ES-I3 (cell line): ENCODE data around the gene AKT3.
"Not testable (repeated sequence)": the region's sequence is repeated elsewhere in the genome, so short reads cannot be mapped to it uniquely, and the experiment has no call there.

Experiments
- H3K36me3 ChIP-seq: 2 replicates; pipeline ENCODE4 v1.6.1; 2013; ENCODE audit warnings: mild to moderate bottlenecking, low read length, control low read depth, moderate library complexity; ENCODE audit not compliant: insufficient read depth
- H3K4me1 ChIP-seq: 2 replicates; pipeline ENCODE4 v1.6.1; 2013; ENCODE audit warnings: mild to moderate bottlenecking, control low read depth, low read length; ENCODE audit not compliant: insufficient read depth
- H3K9ac ChIP-seq: 2 replicates; pipeline ENCODE4 v1.6.1; 2013; ENCODE audit warnings: low read depth, mild to moderate bottlenecking, low read length, moderate library complexity
- H3K9me3 ChIP-seq: 2 replicates; pipeline ENCODE4 v1.6.1; 2013; ENCODE audit warnings: mild to moderate bottlenecking, low read length, moderate library complexity; ENCODE audit not compliant: control insufficient read depth, insufficient read depth

The AKT3 gene

GRCh38 chr1:243710467-243710866 is 139.6 kb downstream of the AKT3 start:
- Histone ChIP-seq H3K9ac (no peak overlapping the region), H3K9me3 (no peaks in the 10 kb centered on the region), H3K4me1 (peaks cover 9% of the 10 kb centered on the region; the same call in 1 of the 2 replicates), H3K36me3 (no peaks in the 10 kb centered on the region)

GRCh38 chr1:243708210-243708609 is 141.8 kb downstream of the AKT3 start:
- H3K9me3 ChIP-seq: no peaks in the 10 kb centered on the region
- H3K4me1 ChIP-seq: peaks cover 2% of the 10 kb centered on the region; the same call in 1 of the 2 replicates
- no peaks in the 10 kb centered on the region for H3K36me3 ChIP-seq

GRCh38 chr1:243706563-243706962 is 143.5 kb downstream of the AKT3 start:
- Histone ChIP-seq H3K9ac (no peak overlapping the region), H3K4me1 (no peaks in the 10 kb centered on the region; the same call in 1 of the 2 replicates), H3K9me3 (no peaks in the 10 kb centered on the region), H3K36me3 (no peaks in the 10 kb centered on the region)

More at GRCh38 chr1:243708210-243708609, 141.8 kb downstream of the AKT3 start:
- H3K9ac ChIP-seq: no peak overlapping the region

DNA sequence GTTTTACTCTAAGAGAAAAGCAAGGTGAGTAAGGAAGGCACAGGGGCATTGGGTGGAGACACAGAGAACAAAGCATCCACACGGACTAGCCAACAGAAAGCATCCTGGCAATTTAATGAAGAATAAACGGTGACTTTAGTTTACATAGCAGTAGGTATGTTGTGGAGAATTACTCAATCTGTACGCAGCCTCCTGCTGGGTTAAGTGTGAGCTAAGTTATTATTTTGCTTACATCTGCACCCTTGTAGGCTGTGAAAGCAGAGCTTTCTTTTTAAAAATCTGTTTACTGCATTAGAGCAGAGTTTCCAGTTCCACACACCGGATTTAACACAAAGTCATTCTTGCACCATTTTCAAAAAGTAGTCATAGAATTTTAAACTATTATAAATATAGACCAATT is 144.5 kb downstream of the AKT3 start:
- no peaks in the 10 kb centered on the region for H3K36me3 ChIP-seq
- H3K9me3 ChIP-seq: no peaks in the 10 kb centered on the region
- H3K9ac ChIP-seq: no peak overlapping the region
- no peaks in the 10 kb centered on the region; the same call in 1 of the 2 replicates for H3K4me1 ChIP-seq

- H3K9ac ChIP-seq: no peak overlapping the region
- no peaks in the 10 kb centered on the region for H3K36me3 ChIP-seq
- no peaks in the 10 kb centered on the region for H3K9me3 ChIP-seq
- no peaks in the 10 kb centered on the region for H3K4me1 ChIP-seq
These were observed 148.2 kb downstream of the AKT3 start for GRCh38 chr1:243701872-243702271.

GRCh38 chr1:243693800-243694199 is 156.2 kb downstream of the AKT3 start:
- Histone ChIP-seq H3K36me3 (no peaks in the 10 kb centered on the region), H3K9me3 (no peaks in the 10 kb centered on the region), H3K9ac (no peak overlapping the region), H3K4me1 (no peaks in the 10 kb centered on the region)

- H3K9me3 ChIP-seq: no peaks in the 10 kb centered on the region
- no peaks in the 10 kb centered on the region; the same call in 1 of the 2 replicates for H3K36me3 ChIP-seq
- no peaks in the 10 kb centered on the region for H3K4me1 ChIP-seq
- H3K9ac ChIP-seq: no peak overlapping the region
These were observed 163.9 kb downstream of the AKT3 start for GRCh38 chr1:243686159-243686558.

DNA sequence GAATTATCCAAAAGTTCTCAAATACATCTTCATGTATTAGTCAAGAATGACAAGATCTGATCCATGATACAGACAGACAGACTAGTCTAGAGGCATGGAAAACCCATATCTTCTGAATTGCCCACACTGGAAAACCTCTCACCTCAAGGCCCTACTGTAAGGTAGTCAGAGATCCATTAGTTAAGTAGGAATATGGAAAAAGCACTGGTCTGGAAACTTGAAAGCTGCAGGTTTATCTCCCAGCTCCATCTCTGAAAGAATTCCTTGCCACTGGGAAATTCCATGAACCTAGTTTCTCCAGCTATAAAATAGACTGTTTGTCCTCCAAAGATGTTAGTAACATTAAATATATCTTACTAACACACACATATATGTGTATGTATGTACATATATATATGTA is 169.2 kb downstream of the AKT3 start:
- H3K4me1 ChIP-seq: no peaks in the 10 kb centered on the region
- no peak overlapping the region for H3K9ac ChIP-seq
- H3K36me3 ChIP-seq: no peaks in the 10 kb centered on the region
- no peaks in the 10 kb centered on the region for H3K9me3 ChIP-seq

- Histone ChIP-seq H3K9me3 (no peaks in the 10 kb centered on the region), H3K4me1 (no peaks in the 10 kb centered on the region), H3K36me3 (no peaks in the 10 kb centered on the region), H3K9ac (no peak overlapping the region)
These were observed 177.4 kb downstream of the AKT3 start for GRCh38 chr1:243672539-243673074.

DNA sequence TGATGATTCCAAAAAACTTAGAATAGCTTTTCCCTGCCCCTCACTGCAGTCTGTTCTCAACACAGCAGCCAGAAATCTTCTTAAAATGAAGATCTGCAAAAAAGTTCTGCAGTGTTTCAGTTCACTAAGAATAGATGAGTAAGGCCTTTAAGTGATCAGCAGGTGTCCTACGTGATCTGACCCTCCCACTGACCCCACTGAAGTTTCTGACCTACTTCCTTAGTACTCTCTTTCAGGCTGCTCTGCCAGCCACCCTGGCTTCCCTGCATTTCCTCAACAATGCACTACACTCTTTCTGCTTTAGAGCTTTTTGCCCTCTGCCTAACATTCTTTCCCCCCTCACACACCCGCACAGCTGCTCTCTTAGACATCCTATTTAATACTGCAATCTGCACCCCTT is 182.5 kb downstream of the AKT3 start:
- Histone ChIP-seq H3K4me1 (no peaks in the 10 kb centered on the region), H3K9me3 (peaks cover 2% of the 10 kb centered on the region; the same call in 1 of the 2 replicates), H3K36me3 (no peaks in the 10 kb centered on the region), H3K9ac (no peak overlapping the region)

- Histone ChIP-seq H3K9ac (no peak overlapping the region), H3K36me3 (no peaks in the 10 kb centered on the region), H3K4me1 (no peaks in the 10 kb centered on the region)
These were observed 182.9 kb downstream of the AKT3 start for GRCh38 chr1:243667133-243667532.

DNA sequence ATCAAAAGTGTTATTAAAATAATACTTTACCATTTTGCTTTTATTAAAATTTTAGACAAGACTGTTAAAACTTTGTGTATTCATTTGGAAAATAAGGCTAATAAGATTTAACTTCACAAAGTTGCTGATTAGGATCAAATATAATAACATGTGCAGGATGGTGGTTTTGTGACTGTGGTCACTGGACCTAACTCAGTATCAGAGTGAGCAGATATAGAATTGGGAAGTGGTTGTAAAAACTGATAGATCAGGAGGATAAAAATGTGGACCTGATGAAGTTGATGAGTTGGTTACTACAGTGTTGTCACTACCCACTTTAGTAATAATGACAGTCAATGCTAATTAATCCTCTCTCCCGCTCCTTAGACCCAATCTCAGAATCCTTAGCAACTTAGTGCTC is 186.4 kb downstream of the AKT3 start:
- H3K9me3 ChIP-seq: peaks cover 2% of the 10 kb centered on the region; the same call in 1 of the 2 replicates
- H3K9ac ChIP-seq: no peak overlapping the region
- H3K36me3 ChIP-seq: no peaks in the 10 kb centered on the region

More at GRCh38 chr1:243667133-243667532, 182.9 kb downstream of the AKT3 start:
- H3K9me3 ChIP-seq: peaks cover 2% of the 10 kb centered on the region; the same call in 1 of the 2 replicates

DNA sequence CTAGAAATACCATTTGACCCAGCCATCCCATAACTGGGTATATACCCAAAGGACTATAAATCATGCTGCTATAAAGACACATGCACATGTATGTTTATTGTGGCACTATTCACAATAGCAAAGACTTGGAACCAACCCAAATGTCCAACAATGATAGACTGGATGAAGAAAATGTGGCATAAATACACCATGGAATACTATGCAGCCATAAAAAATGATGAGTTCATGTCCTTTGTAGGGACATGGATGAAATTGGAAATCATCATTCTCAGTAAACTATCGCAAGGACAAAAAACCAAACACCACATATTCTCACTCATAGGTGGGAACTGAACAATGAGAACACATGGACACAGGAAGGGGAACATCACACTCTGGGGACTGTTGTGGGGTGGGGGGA is 187.9 kb downstream of the AKT3 start:
- H3K36me3 ChIP-seq, H3K9me3 ChIP-seq, H3K9ac ChIP-seq, H3K4me1 ChIP-seq: not testable (repeated sequence)

More for the DNA sequence above, 186.4 kb downstream of the AKT3 start:
- H3K4me1 ChIP-seq: no peaks in the 10 kb centered on the region

GRCh38 chr1:243658594-243659105 is 191.4 kb downstream of the AKT3 start:
- H3K9ac ChIP-seq: no peak overlapping the region
- H3K4me1 ChIP-seq: no peaks in the 10 kb centered on the region
- no peaks in the 10 kb centered on the region for H3K36me3 ChIP-seq
- no peaks in the 10 kb centered on the region for H3K9me3 ChIP-seq

- Histone ChIP-seq H3K36me3 (no peaks in the 10 kb centered on the region), H3K9ac (no peak overlapping the region), H3K4me1 (no peaks in the 10 kb centered on the region), H3K9me3 (no peaks in the 10 kb centered on the region)
These were observed 192.2 kb downstream of the AKT3 start for GRCh38 chr1:243657793-243658192.
